HG03520 (cell line): ENCODE results near the gene SLC16A2.

Source experiments
- ATAC-seq: cut with Tn5 transposase; IDR thresholded peaks from one replicate; pipeline ENCODE4 v1.9.1; 2021; ENCODE audit warnings: mild to moderate bottlenecking, moderate library complexity; ENCODE audit not compliant: unreplicated experiment

Gene SLC16A2

DNA sequence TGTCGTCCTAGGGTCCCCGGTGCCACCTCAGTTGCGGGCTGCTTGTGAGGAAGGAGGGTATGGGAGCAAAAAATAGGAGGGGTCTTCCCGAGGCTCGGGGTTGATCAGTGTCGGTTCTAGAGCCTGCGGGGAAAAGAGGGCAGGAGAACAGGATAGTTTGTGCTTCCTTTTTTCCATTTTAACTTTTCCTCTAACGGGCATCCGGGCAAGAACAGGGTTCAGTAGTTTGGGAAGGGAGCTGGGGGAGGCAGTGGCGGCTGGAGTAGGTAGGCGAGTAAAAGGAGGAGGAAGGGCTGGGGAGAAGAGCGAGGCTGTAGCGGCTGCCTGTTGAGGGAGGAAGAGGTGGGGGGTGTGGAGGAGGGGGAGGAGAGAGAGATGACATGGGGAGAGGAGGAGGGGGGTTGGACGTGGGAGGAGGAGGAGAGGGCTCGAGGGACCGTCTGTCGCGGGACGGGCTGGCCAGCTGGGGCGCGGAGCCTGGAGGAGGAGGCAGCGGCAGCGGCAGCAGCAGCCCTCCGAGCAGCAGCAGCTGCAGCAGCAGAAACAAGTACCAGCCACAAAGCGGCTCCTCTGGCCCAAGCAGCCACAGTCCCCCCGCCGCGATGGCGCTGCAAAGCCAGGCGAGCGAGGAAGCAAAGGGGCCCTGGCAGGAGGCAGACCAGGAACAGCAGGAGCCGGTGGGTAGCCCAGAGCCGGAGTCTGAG lies at the start of gene SLC16A2:
Gene SLC16A2 (plus strand): TSS at position 458 of the 704 bp plus-strand sequence. CDS start 145 bp downstream, at position 603.
- peak; percentile 53 for ATAC-seq

DNA sequence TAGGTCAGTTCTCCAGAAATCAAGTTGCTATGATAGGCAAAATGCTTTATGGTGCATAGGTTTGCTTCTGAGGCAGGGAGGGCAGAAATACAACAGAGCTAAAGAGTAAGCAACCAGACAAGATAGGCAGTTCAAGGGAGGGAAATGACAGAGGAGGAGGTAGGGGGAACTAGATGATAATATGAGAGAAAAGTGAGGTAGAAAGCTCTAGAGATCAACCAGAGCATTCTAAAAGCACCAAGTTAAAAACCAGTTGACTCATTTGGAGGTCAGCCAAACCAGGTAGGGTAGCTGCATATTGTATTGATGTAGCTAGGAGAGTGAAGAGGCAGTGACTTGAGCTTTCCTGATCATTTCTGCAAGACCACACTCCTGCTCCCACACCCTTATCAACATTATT lies 49.0 kb upstream of the SLC16A2 start:
- no peak for ATAC-seq

DNA sequence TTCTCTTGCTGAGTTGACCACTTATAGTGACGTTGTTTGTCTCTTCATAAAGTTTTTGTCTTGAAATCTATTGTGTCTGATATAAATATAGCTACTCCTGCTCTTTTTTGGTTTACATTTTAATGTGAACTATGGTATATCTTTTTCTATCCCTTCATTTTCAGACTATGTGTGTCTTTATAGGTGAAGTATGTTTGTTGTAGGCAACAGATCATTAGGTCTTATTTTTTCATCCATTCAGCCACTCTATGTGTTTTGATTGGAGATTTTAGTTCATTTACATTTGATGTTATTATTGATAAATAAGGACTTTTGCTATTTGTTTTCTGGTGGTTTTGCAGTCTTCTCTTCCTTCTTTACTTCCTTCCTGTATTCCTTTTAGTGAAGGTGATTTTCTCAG lies 44.0 kb upstream of the SLC16A2 start:
- no peak for ATAC-seq

DNA sequence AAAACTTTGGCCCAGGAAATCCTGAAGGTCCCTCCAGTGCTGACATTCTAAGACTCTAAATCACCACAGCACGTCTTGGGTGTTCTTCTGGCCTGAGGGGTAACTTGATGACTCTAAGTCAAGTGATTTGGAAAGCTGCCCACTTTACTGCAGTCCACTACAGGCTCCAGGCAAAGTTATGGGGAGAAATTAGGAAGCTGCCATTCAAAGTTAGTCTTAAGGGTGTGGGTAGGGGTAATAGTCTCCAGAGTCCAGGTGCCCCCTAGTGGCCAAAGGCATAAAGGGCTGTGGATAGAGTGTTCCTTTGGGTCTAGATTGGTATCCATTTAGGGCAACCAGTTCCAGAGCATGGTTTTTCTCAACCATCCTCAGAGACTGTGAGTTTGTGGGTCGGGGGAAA lies 38.7 kb upstream of the SLC16A2 start:
- ATAC-seq: peak; percentile 95

DNA sequence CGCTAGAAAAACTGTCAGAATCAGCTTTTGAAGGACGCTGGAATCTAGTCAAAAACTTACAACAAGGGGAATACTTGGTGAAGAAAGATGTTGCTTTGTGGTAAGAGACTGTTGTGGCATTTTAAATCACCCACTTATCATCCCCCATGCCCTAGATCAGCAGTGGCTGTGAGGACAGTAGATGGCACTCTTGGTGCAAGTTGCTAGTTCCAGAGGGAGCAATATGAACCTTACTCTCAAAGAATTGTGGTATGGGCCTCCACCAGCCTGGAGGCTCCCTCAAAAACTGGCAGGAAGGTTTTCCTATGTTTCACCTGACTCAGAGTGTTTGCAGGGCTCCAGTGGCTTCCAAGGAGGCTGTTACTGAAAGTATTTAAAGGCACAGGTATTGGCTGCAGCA lies 37.7 kb upstream of the SLC16A2 start:
- no peak for ATAC-seq

DNA sequence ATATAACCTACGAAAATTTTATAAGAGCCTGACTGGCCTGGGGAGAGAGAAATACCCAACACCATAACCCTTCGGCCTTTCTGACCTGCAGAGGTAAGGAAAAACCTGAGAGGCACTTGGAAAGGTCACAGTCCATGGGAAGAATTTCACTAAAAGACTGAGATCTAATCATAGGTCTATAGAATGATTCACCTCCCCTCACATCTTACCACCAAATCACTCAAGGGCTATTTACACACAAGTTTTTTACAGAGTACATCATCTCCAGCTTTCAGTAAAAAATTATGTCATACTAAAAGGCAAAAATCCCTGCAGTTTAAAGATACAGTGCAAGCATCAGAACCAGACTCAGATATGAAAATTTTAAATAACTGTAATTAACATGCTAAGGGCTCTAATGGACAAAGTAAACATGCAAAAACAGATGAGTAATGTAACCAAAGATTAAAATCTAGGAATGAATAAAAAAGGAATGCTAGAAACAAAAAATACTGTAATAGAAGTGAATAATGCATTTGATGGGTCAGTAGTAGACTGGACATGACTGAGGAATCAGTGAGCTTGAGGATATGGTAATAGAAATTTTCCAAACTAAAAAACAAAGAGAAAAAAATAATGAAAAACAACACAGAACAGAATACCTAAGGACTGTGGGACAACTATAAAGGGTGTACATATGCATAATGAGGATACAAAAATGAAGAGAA lies 32.1 kb upstream of the SLC16A2 start:
- ATAC-seq: no peak

DNA sequence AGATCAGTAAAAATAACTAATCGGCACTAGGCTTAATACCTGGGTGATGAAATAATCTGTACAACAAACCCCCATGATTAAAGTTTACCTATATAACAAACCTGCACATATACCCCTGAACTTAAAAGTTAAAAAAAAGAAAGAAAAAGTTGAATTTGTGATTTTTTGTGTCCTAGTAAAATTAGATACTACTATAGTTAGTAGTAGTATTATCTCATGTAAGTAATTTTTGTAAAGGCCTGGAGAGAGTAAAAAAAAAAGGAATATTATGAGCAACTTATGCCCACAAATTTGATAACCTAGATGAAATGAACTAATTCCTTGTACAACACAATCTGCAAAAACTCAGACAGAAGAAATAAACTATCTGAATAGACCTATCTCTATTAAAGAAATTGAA lies 25.7 kb upstream of the SLC16A2 start:
- ATAC-seq: no peak

DNA sequence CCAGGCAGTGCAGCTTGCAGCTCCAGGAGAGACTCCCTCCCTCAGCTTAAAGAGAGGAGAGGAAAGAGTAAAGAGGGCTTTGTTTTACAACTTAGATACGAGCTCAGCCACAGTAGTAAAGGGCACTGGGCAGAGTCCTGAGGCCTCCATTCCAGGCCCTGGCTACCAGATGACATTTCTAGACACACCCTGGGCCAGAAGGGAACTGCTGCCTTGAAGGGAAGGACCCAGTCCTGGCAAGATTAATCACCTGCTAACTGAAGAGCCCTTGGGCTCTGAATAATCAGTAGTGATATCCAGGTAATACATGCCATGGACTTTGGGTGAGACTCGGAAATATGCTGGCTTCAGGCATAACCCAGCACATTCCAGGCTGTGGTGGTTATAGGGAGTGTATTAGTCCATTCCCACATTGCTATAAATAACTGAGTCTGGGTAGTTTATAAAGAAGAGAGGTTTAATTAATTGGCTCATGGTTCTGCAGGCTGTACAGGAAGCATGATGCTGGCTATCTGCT lies 15.3 kb upstream of the SLC16A2 start:
- ATAC-seq: no peak

DNA sequence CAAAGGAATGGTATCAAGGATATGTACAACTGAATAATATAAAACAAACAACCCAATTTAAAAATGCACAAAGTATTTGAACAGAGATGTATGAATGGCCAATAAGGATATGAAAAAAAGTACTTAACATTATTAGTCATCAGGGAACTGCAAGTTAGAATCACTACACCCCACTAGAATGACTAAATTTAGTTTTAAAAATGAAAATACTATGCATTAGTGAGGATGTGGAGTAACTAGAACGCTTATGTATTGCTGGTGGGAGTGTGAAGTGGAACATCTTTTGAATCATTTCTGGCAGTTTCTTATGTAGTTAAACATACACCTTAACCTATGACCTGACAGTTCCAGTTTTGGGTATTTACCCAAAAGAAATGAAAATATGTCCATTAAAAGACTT lies 13.0 kb upstream of the SLC16A2 start:
- peak; percentile 96 for ATAC-seq

DNA sequence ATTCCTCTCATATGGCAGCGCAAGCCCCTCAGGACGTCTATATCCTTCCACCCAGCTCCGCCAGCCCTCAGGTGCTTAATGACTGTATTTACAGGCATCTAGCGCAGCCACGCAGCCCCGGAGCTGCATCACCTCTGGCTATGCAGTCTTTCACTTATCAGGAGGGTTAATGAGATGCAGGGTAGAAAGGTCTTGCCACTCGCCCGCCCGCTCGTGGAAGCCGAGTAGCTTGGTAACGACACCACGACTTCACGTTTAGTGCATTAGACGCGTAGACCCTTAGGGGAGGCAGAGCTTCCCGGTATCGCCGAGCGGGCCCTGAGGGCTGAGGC lies 1.5 kb upstream of the SLC16A2 start:
- ATAC-seq: no peak

DNA sequence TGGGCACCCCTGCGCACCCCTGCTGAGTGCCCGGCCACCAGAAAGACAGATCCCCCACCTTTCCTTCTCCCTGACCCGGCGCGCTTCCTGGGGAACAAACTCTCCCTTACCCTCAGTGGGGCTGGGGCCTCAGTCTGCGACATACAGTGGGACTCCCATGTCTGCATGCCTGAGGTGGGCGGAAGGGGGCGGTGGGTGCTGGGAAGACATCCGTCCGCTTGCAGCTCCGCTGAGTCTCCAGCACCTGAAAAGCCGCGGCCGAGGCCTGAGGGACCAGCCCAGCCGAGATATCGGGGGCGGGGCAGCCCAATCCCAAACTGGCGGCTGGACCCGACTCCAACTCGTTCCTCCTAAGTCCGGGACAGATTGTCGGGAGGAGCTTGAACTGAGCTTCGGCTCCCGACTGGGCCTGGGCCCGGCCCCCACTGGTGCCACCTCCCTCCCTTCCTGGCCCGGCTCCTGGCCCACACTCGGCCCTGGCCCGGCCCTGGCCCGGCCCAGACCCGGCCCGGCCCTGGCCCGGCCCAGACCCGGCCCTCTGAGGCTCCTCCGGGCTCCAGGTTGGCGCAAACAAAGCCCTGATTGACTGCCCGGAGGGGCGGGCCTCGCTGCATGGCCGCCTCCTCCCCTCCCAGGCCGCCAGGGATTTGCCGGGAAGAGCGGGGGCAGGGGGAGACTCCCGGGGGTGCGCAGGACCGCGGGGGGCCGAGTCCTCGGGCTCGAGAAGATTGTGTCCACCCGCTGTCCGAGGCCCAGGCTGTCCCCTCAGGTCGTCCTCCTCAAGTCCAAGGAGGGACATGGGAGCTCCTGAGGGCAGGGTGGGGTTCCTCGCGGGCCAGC lies 877 bp upstream of the SLC16A2 start:
- no peak for ATAC-seq

DNA sequence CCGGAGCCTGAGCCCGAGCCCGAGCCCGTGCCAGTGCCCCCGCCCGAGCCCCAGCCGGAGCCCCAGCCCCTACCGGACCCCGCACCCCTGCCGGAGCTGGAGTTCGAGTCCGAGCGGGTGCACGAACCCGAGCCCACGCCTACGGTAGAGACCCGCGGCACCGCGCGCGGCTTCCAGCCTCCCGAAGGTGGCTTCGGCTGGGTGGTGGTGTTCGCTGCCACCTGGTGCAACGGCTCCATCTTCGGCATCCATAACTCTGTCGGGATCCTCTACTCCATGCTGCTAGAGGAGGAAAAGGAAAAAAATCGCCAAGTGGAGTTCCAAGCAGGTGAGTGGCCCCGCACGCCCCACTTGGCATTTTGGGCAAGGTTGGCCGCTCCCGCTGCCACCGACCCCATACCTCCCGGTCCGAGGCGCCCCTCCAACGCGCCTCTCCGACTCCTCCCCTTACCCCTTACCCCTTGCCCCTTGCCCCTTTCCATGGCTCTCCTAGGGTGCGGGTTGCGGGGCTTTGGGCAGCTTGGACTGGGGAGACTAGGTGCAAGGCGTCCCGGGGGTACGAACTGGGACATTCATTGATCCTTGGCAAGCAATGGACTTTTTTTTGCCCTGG lies 553 bp downstream of the SLC16A2 start:
- ATAC-seq: no peak

DNA sequence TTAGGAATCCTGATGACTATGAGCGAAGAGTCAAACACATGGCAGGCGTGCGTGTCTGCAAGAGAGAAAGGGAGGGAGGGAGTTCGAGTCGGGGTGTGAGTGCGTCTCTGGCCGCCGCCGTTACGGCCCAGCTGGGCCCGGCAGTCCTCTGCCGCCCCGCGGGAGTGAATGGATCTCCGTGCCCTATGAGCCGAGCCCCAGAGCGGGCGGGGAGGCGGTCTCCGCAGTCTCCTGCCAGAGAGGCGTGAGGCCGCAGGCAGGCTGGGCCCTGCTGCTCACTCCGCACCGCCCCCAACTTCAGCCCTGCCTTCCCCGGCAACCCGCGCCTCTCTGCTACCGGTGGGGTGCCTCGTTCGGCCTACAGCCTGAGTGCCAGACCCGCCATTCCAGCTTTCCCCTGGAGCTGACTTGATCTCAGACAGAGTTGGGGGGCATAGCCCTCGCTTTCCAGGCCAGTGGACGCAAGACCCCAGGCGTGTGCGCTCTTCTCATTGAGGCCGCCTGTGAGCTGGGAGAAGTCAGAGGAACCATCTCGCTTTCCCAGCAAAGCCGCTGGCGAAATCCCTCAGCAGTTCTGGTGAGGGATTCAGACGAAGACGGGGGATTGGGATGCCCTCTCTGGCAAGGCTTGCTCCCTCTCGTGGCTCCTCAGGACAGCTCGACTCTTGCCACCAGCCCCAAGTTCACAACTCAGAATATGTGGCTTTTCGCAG lies 1.4 kb downstream of the SLC16A2 start:
- ATAC-seq: no peak

DNA sequence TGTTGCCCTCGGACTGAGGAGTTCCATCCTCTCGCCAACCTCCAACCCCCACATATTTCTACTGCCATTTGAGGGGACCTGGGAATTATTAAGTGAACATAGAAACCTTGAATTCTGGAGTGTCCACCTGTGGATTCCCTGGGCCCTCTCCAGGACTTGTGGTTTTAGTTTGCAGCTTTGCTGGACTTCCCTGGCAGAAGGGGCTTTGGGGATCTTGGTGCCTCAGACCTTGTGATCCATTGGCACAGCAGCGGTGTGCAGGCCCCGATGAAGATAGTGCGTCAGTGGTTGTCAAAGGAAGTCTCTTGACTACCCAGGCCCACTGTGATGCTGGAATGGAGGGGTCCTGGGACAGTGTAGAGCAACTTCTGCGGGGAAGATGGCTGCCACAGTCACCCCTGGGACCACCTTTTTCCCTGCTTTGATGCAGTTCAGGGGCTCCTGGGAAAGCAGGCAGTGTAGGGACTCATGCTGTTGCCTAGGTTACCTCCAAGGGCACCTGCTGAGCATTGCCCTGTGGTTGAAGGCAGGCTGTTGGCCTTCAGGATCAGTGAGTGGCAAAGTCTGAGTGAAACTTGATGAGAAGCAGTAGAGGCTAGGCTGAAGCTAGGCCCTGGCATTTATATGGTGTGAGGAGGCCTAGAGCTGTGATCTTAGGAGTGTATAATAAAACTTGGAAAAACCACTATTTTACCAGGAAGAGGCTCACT lies 2.2 kb downstream of the SLC16A2 start:
- ATAC-seq: no peak

DNA sequence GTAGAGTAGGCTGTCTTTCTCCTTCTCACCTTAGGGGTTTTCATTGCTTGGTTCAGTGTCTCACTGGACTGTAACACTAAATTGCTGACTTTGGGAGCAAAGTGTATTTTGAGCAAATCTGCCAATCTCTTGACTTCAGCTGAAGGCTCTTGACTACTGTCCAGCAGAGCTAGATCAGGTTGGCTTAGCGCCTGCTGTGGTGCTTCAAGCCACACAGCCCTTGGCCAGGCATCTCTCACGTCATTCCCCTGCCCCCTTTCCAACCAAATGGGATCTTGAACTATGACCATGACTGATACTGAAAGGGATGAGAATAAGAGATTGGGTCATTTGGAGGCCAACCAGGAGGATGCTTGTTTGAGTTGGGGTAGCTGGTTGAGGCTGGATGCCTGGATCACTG lies 4.8 kb downstream of the SLC16A2 start:
- no peak for ATAC-seq

DNA sequence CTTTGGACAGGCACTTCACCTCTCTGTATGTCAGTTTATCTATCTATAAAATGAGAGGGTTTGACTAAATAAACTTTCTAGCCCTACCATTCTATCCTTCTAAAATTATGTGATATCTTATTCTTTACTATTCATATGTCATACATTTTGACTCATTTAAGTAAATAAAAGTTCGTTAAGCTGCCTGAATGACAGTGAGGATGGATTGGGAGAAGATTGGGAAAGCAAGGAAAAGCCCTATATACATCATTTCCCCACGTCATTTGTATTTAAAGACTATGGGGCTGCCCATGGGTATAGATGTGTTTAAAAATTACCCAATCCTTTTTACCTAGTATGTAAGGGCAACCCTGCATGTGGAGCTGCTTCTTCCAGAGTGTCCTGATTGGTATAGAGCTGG lies 5.3 kb downstream of the SLC16A2 start:
- no peak for ATAC-seq

DNA sequence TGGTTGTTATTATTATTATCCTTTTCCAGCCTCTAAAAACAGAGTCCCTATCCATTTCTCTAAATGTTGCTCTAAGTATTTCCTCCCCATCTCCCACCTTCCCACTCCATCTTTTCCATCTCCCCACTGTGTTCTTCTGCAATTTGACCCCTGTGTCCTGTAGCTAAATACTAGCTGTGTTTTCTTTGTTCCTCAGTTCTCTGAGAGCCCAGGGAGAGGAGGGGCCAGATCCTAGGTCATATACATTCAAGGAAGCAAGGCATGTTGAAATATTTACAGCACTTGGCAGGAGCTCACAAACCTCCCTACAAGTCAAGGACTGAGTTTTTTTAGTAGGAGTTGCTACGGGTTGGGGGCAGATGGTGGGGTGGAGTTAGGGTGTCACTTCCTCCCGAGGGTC lies 10.5 kb downstream of the SLC16A2 start:
- no peak for ATAC-seq

DNA sequence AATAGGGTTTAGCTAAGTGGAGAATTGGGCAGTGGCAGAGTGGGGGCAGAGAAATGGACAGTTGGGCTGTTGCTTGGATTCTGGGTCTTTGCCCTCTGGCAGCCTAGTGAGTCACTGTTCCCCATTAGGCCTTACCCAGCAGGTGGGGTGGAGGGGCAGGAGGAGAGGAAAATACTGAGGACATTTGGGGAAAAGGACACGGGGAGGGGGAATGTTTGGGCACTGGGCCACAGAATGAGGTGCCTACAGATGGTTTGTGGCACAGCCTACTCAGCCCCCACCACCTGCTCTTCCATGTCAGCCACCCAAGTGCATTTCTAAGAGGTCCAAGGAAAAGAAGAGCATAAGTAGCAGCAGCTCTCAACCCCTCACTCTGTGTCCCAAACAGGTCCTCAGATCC lies 13.0 kb downstream of the SLC16A2 start:
- ATAC-seq: no peak

DNA sequence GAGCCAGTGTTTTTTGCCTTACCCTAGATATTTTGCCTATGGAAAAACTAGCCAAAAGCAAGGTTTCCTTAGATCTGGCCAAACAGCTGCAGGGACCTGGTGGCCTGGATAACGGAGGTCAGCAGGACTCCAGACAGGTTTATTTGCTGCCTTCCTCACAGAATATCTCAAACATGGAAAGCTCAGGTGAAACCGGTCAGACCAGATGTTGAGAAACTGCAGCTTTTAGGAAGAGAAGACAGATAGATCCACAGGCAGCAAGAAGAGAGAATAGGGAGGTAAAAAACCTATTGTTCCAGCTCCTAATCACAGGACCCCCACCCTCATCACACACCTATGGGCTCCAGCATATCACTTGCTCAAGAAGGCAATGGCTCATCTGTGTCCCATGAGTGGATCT lies 16.2 kb downstream of the SLC16A2 start:
- ATAC-seq: no peak

DNA sequence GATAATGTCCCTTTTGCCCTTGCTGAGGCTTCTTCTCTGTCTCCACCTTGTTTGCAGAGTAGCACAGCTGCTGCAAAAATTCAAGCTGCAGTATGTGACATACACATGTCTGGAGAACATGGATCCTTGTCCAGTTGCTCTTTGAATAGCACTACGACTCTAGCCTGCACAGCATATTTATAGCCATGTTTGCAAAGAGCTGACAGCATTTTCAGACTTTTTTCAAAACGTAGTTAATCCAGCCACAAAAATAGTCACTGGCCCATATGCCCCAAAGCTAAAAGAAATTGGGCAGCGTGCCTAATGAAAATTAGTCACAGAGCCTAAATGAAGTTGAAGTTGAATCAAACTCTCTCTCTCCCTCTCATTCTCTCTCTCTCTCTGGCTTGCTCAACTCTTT lies 17.5 kb downstream of the SLC16A2 start:
- ATAC-seq: no peak
